ENCODE results near the gene OPCML. TPM values are rescaled to one million over a fixed set of nuclear protein-coding genes. Genes with fewer than 3 reads are reported as not detected.

OPCML gene
- total RNA-seq, 1 experiment from 2014 or later, result not detected

DNA sequence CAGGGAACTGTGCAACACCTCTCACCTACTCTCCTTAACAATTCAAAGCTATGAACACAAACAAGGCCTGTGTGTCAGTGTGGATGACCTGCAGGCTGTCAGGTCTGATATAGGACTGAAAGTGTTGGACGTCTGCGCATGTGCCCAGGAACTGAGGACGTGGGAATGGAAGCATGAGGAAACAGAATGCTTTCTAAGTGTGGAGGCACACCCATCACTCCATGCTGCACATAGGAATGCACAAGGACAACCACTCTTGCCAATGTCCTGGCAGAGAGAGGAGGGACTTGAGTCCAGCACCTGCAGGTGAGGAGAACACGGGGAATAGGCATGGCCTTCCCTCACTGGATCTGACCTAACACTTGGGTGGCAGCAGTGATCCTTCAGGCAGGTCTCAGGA is 874.3 kb downstream of the OPCML start:
- Histone ChIP-seq H2AFZ (no peak overlapping the region), H3K27ac (no peak overlapping the region), H3K4me3 (no peak overlapping the region), H3K36me3 (ENCODE audit: low read depth) (no peaks in the 10 kb centered on the region), H3K27me3 (ENCODE audit: insufficient read depth, low read depth) (no peaks in the 10 kb centered on the region), H3K9me3 (ENCODE audit: insufficient read depth, low read depth) (no peaks in the 10 kb centered on the region), H4K20me1 (ENCODE audit: insufficient read depth) (no peaks in the 10 kb centered on the region), H3K4me1 (replicated peaks; ENCODE audit: insufficient read depth) (no peaks in the 10 kb centered on the region), H3K79me2 (ENCODE audit: low read depth) (no peaks in the 10 kb centered on the region), H3K9me2 (ENCODE audit: insufficient read depth) (no peaks in the 10 kb centered on the region), H3F3A (ENCODE audit: insufficient read depth, low read depth) (no peaks in the 10 kb centered on the region), H3K4me2 (no peak overlapping the region)
- no peak for TF ChIP-seq EZH2 (IDR thresholded peaks at IDR 0.05; ENCODE audit: low read depth)
- TF ChIP-seq, protein P1, sequence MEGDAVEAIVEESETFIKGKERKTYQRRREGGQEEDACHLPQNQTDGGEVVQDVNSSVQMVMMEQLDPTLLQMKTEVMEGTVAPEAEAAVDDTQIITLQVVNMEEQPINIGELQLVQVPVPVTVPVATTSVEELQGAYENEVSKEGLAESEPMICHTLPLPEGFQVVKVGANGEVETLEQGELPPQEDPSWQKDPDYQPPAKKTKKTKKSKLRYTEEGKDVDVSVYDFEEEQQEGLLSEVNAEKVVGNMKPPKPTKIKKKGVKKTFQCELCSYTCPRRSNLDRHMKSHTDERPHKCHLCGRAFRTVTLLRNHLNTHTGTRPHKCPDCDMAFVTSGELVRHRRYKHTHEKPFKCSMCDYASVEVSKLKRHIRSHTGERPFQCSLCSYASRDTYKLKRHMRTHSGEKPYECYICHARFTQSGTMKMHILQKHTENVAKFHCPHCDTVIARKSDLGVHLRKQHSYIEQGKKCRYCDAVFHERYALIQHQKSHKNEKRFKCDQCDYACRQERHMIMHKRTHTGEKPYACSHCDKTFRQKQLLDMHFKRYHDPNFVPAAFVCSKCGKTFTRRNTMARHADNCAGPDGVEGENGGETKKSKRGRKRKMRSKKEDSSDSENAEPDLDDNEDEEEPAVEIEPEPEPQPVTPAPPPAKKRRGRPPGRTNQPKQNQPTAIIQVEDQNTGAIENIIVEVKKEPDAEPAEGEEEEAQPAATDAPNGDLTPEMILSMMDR (conservative IDR thresholded peaks at IDR 0.05), result no peak
- DNase-seq, result no peak
- no TSS peak for BruUV-seq (replicated peaks)
- CTCF ChIA-PET, result no interaction called here
- POLR2A ChIA-PET (ENCODE audit: unreplicated experiment), result no interaction called here
- intact Hi-C loops (cut with micrococcal nuclease; ENCODE audit: unreplicated experiment), result no loop called here

DNA sequence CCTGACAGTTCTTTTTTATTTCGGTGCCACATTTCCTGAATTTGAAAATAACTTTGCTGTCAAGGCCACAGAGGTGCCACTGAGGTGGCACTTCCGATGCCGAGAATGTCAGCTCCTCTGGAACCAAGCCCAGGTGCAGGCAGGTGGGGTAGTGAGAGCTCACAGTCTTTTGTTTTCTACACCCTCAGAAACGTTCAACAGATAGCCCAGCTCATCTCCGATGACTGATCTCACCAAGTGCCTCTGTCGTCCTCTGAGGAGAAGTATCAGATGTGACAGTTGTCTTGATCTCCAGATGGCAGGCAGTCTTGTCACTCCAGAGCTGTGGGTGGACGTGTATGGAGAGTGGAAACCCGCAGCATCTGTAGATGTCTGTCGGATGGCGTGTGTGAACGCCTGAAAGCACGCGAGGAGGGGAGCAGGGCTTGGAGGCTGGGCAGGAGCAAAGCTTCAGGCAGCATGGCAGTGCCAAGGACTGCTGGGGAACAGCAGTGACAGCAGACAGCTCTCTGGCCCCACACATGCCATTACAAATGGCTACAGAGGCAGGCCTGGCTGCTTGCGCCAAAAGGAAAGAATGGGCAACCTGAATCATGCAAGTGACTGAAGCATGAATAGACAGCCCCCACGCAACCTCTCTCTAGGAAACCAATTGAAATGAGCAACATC is 877.0 kb downstream of the OPCML start:
- no peak overlapping the region for H3K4me2 ChIP-seq
- BruUV-seq (replicated peaks), result no TSS peak
- CTCF ChIA-PET, result no interaction called here

DNA sequence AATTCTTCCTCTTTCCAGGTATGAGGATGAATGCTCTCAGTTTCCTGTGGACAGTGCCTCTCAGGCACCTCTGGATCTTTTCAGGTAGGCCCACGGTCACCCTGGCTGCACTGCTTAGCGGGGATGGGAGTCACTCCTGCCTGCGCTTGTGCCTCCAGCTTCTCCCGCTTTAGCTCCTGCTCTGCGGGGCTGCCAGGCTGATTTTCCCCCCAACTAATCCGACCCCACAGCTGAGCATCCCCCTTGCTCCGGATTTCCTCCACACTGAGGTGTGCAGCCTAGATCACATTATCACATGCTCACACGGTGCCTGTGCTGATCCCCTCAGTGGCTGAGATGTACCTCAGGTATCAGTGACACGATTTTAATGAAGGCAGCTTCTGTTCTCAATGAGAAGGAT is 879.1 kb downstream of the OPCML start:
- ChIA-PET CTCF (no interaction called here), POLR2A (ENCODE audit: unreplicated experiment) (no interaction called here)
- Histone ChIP-seq H3K9me3 (ENCODE audit: insufficient read depth, low read depth) (no peaks in the 10 kb centered on the region), H3K27me3 (ENCODE audit: insufficient read depth, low read depth) (peaks cover 13% of the 10 kb centered on the region; the same call in 1 of the 2 replicates), H3K4me3 (no peak overlapping the region), H4K20me1 (ENCODE audit: insufficient read depth) (no peaks in the 10 kb centered on the region), H3K27ac (no peak overlapping the region), H2AFZ (no peak overlapping the region), H3K4me2 (no peak overlapping the region), H3K4me1 (replicated peaks; ENCODE audit: insufficient read depth) (no peaks in the 10 kb centered on the region), H3F3A (ENCODE audit: insufficient read depth, low read depth) (no peaks in the 10 kb centered on the region), H3K79me2 (ENCODE audit: low read depth) (no peaks in the 10 kb centered on the region), H3K36me3 (ENCODE audit: low read depth) (no peaks in the 10 kb centered on the region), H3K9me2 (ENCODE audit: insufficient read depth) (no peaks in the 10 kb centered on the region)
- TF ChIP-seq, protein P1 (conservative IDR thresholded peaks at IDR 0.05), result no peak
- no peak for TF ChIP-seq EZH2 (IDR thresholded peaks at IDR 0.05; ENCODE audit: low read depth)
- no peak for DNase-seq
- no TSS peak for BruUV-seq (replicated peaks)
- intact Hi-C loops (cut with micrococcal nuclease; ENCODE audit: unreplicated experiment), result no loop called here

More for the DNA sequence above, 877.0 kb downstream of the OPCML start:
- Histone ChIP-seq H2AFZ (no peak overlapping the region), H3K27ac (no peak overlapping the region), H3K4me3 (no peak overlapping the region), H3K9me2 (ENCODE audit: insufficient read depth) (no peaks in the 10 kb centered on the region), H3K79me2 (ENCODE audit: low read depth) (no peaks in the 10 kb centered on the region), H4K20me1 (ENCODE audit: insufficient read depth) (no peaks in the 10 kb centered on the region), H3K27me3 (ENCODE audit: insufficient read depth, low read depth) (0 out of 2 replicates have a peak, but pooled peaks cover 5% of the 10 kb centered on the region), H3K4me1 (replicated peaks; ENCODE audit: insufficient read depth) (no peaks in the 10 kb centered on the region), H3K36me3 (ENCODE audit: low read depth) (no peaks in the 10 kb centered on the region), H3F3A (ENCODE audit: insufficient read depth, low read depth) (no peaks in the 10 kb centered on the region), H3K9me3 (ENCODE audit: insufficient read depth, low read depth) (no peaks in the 10 kb centered on the region)
- no peak for DNase-seq
- no peak for TF ChIP-seq EZH2 (IDR thresholded peaks at IDR 0.05; ENCODE audit: low read depth)
- TF ChIP-seq, protein P1 (conservative IDR thresholded peaks at IDR 0.05), result no peak
- POLR2A ChIA-PET (ENCODE audit: unreplicated experiment), result no interaction called here
- intact Hi-C loops (cut with micrococcal nuclease; ENCODE audit: unreplicated experiment), result no loop called here

Measured in PC-9 (cell line).